GM18507 (cell line): Measurements from ENCODE around the gene PRIMA1.
"Not testable (repeated sequence)": the region's sequence is repeated elsewhere in the genome, so short reads cannot be mapped to it uniquely, and the experiment has no call there.

ENCODE experiments used
- DNase-seq: peaks from one replicate; pipeline ENCODE4 v3.0.0; 2011; ENCODE audit warnings: low read depth; ENCODE audit not compliant: insufficient read length; ENCODE audit errors: extremely low spot score
- FAIRE-seq: peaks from 2 replicates; lab custom pipeline; 2011; peaks lifted over from hg19 to GRCh38; lab: Jason Lieb, UNC

PRIMA1 gene

GRCh38 chr14:93788293-93788542 is at the start of gene PRIMA1:
TSS of gene PRIMA1 (minus strand) at chr14:93788485. CDS start at chr14:93787718, 767 bp downstream.
- FAIRE-seq (no peak), DNase-seq (no peak)

GRCh38 chr14:93834699-93835371 is 46.5 kb upstream of the PRIMA1 start:
- no peak for FAIRE-seq

GRCh38 chr14:93832665-93833064 is 44.4 kb upstream of the PRIMA1 start:
- FAIRE-seq (no peak), DNase-seq (no peak)

More at GRCh38 chr14:93834699-93835371, 46.5 kb upstream of the PRIMA1 start:
- no peak for DNase-seq

- FAIRE-seq (no peak), DNase-seq (no peak)
Measured at GRCh38 chr14:93832081-93832480, 43.8 kb upstream of the PRIMA1 start.

- FAIRE-seq (no peak), DNase-seq (no peak)
Measured at GRCh38 chr14:93830753-93831461, 42.6 kb upstream of the PRIMA1 start.

GRCh38 chr14:93829839-93830481 is 41.7 kb upstream of the PRIMA1 start:
- no peak for FAIRE-seq

GRCh38 chr14:93825235-93825553 is 36.9 kb upstream of the PRIMA1 start:
- FAIRE-seq (no peak), DNase-seq (no peak)

More at GRCh38 chr14:93829839-93830481, 41.7 kb upstream of the PRIMA1 start:
- no peak for DNase-seq

GRCh38 chr14:93824518-93825234 is 36.4 kb upstream of the PRIMA1 start:
- no peak for DNase-seq
- FAIRE-seq = no peak

GRCh38 chr14:93824076-93824475 is 35.8 kb upstream of the PRIMA1 start:
- DNase-seq (no peak), FAIRE-seq (no peak)

GRCh38 chr14:93821051-93821450 is 32.8 kb upstream of the PRIMA1 start:
- DNase-seq = no peak
- FAIRE-seq = no peak

GRCh38 chr14:93818857-93819256 is 30.6 kb upstream of the PRIMA1 start:
- FAIRE-seq (no peak), DNase-seq (no peak)

GRCh38 chr14:93811676-93812075 is 23.4 kb upstream of the PRIMA1 start:
- FAIRE-seq (no peak), DNase-seq (no peak)

- no peak for FAIRE-seq
- no peak for DNase-seq
Measured at GRCh38 chr14:93811020-93811419, 22.7 kb upstream of the PRIMA1 start.

- peak; percentile 68 for FAIRE-seq
- DNase-seq = not testable (repeated sequence)
Measured at GRCh38 chr14:93809491-93810420, 21.5 kb upstream of the PRIMA1 start.

GRCh38 chr14:93804654-93805053 is 16.4 kb upstream of the PRIMA1 start:
- DNase-seq = no peak

GRCh38 chr14:93803408-93804318 is 15.4 kb upstream of the PRIMA1 start:
- FAIRE-seq (no peak), DNase-seq (no peak)

More at GRCh38 chr14:93804654-93805053, 16.4 kb upstream of the PRIMA1 start:
- FAIRE-seq = no peak

GRCh38 chr14:93799989-93800921 is 12.0 kb upstream of the PRIMA1 start:
- DNase-seq (no peak), FAIRE-seq (no peak)
